Brain microvascular endothelial cell (primary cell): ENCODE results near the gene KCTD7.
"Not testable (repeated sequence)": the region's sequence is repeated elsewhere in the genome, so short reads cannot be mapped to it uniquely, and the experiment has no call there.

Source experiments
- DNase-seq: peaks from one replicate; pipeline ENCODE4 v3.0.0-alpha.2; 2020
- H3K27ac ChIP-seq: fragments of 250-450 bp; sonication (Bioruptor Pico); 2 replicates; pipeline ENCODE4 v1.5.1; 2020; ENCODE audit warnings: mild to moderate bottlenecking, moderate library complexity
- H3K27me3 ChIP-seq: fragments of 250-450 bp; sonication (Bioruptor Pico); replicated peaks from 2 replicates; pipeline ENCODE4 v1.5.1; 2020; ENCODE audit warnings: mild to moderate bottlenecking
- H3K36me3 ChIP-seq: fragments of 250-450 bp; sonication (Bioruptor Pico); replicated peaks from 2 replicates; pipeline ENCODE4 v1.5.1; 2020; ENCODE audit warnings: mild to moderate bottlenecking
- H3K4me3 ChIP-seq: 2 replicates; pipeline ENCODE4 v1.5.1; 2011; ENCODE audit warnings: low read depth, mild to moderate bottlenecking, control low read depth, low read length, moderate library complexity
- in situ Hi-C: cut with HindIII; loops from 2 replicates; pipeline ENCODE4 v1.10.0; 2017; ENCODE audit warnings: low sequenced_read_pairs, low pct_ligation_motif_present
- TF ChIP-seq, protein P1 (sequence below): IDR thresholded peaks from 2 replicates; pipeline ENCODE4 v1.5.1; 2011; ENCODE audit warnings: low read depth, mild to moderate bottlenecking, moderate library complexity, low read length, control low read depth, inconsistent platforms; ENCODE audit errors: missing control alignments

Gene KCTD7

GRCh38 chr7:66668112-66668511 lies 39.4 kb downstream of the KCTD7 start:
- no peaks in the 10 kb centered on the region for H3K36me3 ChIP-seq

DNA sequence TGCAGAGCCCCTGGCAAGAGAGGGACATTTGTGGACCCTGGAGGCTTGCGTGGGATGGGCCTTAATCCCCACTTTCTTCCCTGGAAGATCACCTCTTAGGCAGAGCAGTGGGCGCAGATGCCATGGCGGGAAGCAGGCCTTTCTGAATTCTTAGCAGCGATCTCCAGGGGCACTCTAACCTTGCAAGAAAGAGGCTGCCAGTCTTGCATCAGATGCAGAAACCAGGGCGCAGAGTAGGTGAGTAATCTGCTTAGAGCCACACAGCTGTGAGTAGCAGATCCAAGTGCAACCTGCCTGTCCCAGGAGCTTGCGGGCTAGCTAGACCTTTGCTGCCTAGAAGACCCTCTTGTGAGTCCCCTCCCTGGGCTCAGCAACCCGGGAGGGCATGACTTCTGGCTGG lies 40.0 kb downstream of the KCTD7 start:
- H3K27ac ChIP-seq, result no peak overlapping the region
- H3K4me3 ChIP-seq, result no peak overlapping the region
- DNase-seq, result no peak

More at GRCh38 chr7:66668112-66668511, 39.4 kb downstream of the KCTD7 start:
- Histone ChIP-seq H3K4me3 (no peak overlapping the region), H3K27ac (no peak overlapping the region), H3K27me3 (no peaks in the 10 kb centered on the region)
- in situ Hi-C loops, result no loop called here
- no peak for DNase-seq
- TF ChIP-seq, protein P1, sequence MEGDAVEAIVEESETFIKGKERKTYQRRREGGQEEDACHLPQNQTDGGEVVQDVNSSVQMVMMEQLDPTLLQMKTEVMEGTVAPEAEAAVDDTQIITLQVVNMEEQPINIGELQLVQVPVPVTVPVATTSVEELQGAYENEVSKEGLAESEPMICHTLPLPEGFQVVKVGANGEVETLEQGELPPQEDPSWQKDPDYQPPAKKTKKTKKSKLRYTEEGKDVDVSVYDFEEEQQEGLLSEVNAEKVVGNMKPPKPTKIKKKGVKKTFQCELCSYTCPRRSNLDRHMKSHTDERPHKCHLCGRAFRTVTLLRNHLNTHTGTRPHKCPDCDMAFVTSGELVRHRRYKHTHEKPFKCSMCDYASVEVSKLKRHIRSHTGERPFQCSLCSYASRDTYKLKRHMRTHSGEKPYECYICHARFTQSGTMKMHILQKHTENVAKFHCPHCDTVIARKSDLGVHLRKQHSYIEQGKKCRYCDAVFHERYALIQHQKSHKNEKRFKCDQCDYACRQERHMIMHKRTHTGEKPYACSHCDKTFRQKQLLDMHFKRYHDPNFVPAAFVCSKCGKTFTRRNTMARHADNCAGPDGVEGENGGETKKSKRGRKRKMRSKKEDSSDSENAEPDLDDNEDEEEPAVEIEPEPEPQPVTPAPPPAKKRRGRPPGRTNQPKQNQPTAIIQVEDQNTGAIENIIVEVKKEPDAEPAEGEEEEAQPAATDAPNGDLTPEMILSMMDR, result no peak

DNA sequence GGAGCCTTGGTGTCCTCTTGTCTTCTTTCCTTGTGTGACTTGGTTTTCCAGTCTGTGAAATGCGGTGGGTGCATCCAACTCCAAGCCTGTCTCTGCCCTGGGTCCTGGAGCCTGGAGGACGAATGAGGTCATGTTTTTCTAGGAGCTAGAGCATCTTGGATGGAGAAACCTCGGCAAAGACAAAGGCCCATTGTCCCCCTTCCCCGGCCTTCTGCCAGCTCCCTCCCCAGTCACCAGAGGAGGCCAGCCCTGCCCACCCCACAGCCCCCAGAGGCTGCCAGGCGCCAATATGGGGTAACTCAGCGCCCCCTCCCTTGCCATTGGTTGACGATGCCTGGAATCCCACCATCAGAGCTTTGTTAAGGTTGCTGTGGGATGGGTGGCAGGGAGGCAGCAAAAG lies 40.4 kb downstream of the KCTD7 start:
- in situ Hi-C loops, result no loop called here
- no peaks in the 10 kb centered on the region for H3K36me3 ChIP-seq
- TF ChIP-seq, protein P1, result no peak

More for the DNA sequence above, 40.0 kb downstream of the KCTD7 start:
- in situ Hi-C loops, result no loop called here
- Histone ChIP-seq H3K36me3 (no peaks in the 10 kb centered on the region), H3K27me3 (no peaks in the 10 kb centered on the region)
- TF ChIP-seq, protein P1, result no peak

DNA sequence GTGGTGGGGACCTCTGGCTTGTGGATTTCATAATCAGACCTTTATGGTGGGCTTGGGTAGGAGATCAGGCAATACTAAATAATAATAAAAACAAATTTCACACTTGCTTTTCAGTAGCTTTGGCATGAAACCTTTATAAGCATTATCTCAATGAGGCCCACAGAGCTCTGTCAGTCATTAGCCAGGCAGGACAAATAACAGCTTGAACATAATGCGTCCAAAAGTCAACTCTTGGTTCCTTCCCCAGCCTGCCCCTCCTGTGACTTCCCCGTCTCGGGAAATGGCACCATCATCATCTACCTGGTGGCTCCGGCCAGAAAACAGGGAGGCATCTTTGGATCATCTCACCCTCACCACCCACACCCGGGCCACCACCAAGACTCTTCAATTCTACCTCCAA lies 40.8 kb downstream of the KCTD7 start:
- Histone ChIP-seq H3K4me3 (no peak overlapping the region), H3K27ac (no peak overlapping the region), H3K36me3 (no peaks in the 10 kb centered on the region), H3K27me3 (no peaks in the 10 kb centered on the region)
- TF ChIP-seq, protein P1, result no peak
- no peak for DNase-seq
- in situ Hi-C loops, result no loop called here

More for the DNA sequence above, 40.4 kb downstream of the KCTD7 start:
- Histone ChIP-seq H3K4me3 (no peak overlapping the region), H3K27ac (no peak overlapping the region), H3K27me3 (no peaks in the 10 kb centered on the region)
- no peak for DNase-seq

DNA sequence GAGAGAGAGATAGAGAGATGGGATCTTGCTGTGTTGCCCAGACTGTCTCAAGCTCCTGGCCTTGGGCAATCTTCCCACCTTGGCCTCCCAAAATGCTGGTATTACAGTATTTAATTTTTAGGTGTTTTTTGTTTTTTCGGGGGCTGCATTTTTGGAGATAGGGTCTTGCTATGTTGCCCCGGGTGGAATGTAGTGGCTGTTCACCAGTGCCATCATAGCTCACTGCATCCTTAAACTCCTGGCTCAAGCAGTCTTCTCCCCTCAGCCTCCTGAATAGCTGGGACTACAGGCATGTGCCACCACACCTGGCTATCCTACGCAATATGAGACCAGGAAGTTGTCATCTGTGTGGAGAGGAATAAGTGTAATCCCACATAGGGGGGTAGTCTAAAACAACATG lies 42.4 kb downstream of the KCTD7 start:
- H3K27me3 ChIP-seq, result no peaks in the 10 kb centered on the region
- no peak overlapping the region for H3K4me3 ChIP-seq
- H3K27ac ChIP-seq, result no peak overlapping the region
- in situ Hi-C loops, result no loop called here
- DNase-seq, result no peak
- TF ChIP-seq, protein P1, result no peak
- no peaks in the 10 kb centered on the region for H3K36me3 ChIP-seq

- H3K4me3 ChIP-seq, H3K36me3 ChIP-seq, H3K27ac ChIP-seq, DNase-seq, in situ Hi-C loops, H3K27me3 ChIP-seq: not testable (repeated sequence)
Observed at GRCh38 chr7:66671486-66671885, 42.8 kb downstream of the KCTD7 start.

DNA sequence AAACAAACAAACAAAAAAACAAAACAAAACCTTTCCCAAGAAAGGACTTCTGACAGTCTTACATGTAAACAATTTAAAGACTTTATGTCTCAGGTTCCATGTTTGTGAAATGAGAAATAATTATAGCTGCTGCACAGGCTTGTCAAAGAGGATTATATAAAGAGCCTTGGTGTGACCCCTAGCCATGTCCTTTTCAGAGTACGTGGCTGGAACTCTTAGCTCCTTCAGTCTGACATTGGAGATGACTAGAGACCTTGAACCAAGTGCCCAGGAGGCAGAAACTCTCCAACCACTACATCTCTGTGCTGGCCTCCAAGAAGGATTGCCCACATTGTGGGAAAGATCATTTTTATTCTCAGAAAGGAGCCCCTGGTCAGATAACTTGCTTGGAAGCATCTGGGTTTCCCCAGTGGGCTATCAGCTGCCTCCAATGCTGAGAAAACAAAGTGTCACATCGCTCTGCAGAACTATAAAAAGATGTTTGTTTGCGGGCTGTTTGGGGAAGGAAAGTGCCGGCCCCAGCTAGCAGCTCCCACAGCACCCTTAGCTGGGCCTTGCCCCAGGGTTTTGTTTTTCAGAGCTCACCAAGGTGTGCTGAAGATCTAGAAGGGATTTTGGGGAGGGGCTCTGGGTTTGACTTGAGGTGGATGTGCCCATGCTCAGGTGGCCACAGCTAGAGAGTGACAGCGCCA lies 43.9 kb downstream of the KCTD7 start:
- H3K4me3 ChIP-seq, H3K27ac ChIP-seq, H3K27me3 ChIP-seq, DNase-seq, in situ Hi-C loops, H3K36me3 ChIP-seq: not testable (repeated sequence)

- peak overlapping the region; percentile 56 for H3K27ac ChIP-seq
- H3K4me3 ChIP-seq, H3K27me3 ChIP-seq, H3K36me3 ChIP-seq, in situ Hi-C loops, DNase-seq: not testable (repeated sequence)
Observed at GRCh38 chr7:66673124-66673640, 44.5 kb downstream of the KCTD7 start.
